ENCODE results near the gene RALBP1.

Gene RALBP1

GRCh38 chr18:9433671-9434121 is 41.6 kb upstream of the RALBP1 start:
- H3K4me3 ChIP-seq (ENCODE audit: low read depth, low read length) = no peak overlapping the region
- in situ Hi-C loops (cut with HindIII; ENCODE audit: low sequenced_read_pairs) = no loop called here
- no peak for TF ChIP-seq CTCF (IDR thresholded peaks at IDR 0.05; ENCODE audit: low read depth, low read length)
- DNase-seq (ENCODE audit: low read depth, low spot score) = no peak

GRCh38 chr18:9434122-9434701 is 41.1 kb upstream of the RALBP1 start:
- no peak for DNase-seq (ENCODE audit: low read depth, low spot score)
- TF ChIP-seq CTCF (IDR thresholded peaks at IDR 0.05; ENCODE audit: low read depth, low read length) = no peak
- no peak overlapping the region for H3K4me3 ChIP-seq (ENCODE audit: low read depth, low read length)
- in situ Hi-C loops (cut with HindIII; ENCODE audit: low sequenced_read_pairs) = no loop called here

GRCh38 chr18:9435041-9435440 is 40.3 kb upstream of the RALBP1 start:
- in situ Hi-C loops (cut with HindIII; ENCODE audit: low sequenced_read_pairs) = no loop called here
- no peak for TF ChIP-seq CTCF (IDR thresholded peaks at IDR 0.05; ENCODE audit: low read depth, low read length)
- no peak overlapping the region for H3K4me3 ChIP-seq (ENCODE audit: low read depth, low read length)
- no peak for DNase-seq (ENCODE audit: low read depth, low spot score)

GRCh38 chr18:9436206-9436929 is 38.9 kb upstream of the RALBP1 start:
- no peak for DNase-seq (ENCODE audit: low read depth, low spot score)
- H3K4me3 ChIP-seq (ENCODE audit: low read depth, low read length) = no peak overlapping the region
- TF ChIP-seq CTCF (IDR thresholded peaks at IDR 0.05; ENCODE audit: low read depth, low read length) = no peak
- in situ Hi-C loops (cut with HindIII; ENCODE audit: low sequenced_read_pairs) = no loop called here

GRCh38 chr18:9437021-9437437 is 38.3 kb upstream of the RALBP1 start:
- TF ChIP-seq CTCF (IDR thresholded peaks at IDR 0.05; ENCODE audit: low read depth, low read length) = no peak
- in situ Hi-C loops (cut with HindIII; ENCODE audit: low sequenced_read_pairs) = no loop called here
- peak; percentile 16 for DNase-seq (ENCODE audit: low read depth, low spot score)

GRCh38 chr18:9437672-9438071 is 37.6 kb upstream of the RALBP1 start:
- TF ChIP-seq CTCF (IDR thresholded peaks at IDR 0.05; ENCODE audit: low read depth, low read length) = no peak
- in situ Hi-C loops (cut with HindIII; ENCODE audit: low sequenced_read_pairs) = no loop called here
- DNase-seq (ENCODE audit: low read depth, low spot score) = no peak
- no peak overlapping the region for H3K4me3 ChIP-seq (ENCODE audit: low read depth, low read length)

More at GRCh38 chr18:9437021-9437437, 38.3 kb upstream of the RALBP1 start:
- no peak overlapping the region for H3K4me3 ChIP-seq (ENCODE audit: low read depth, low read length)
